Epidermal melanocyte (primary cell): ENCODE results near the gene NAV2.
"Not testable (repeated sequence)": the region's sequence is repeated elsewhere in the genome, so short reads cannot be mapped to it uniquely, and the experiment has no call there.

Experiments used
- DNase-seq: peaks from one replicate; pipeline ENCODE4 v3.0.0; 2011; ENCODE audit warnings: low spot score; ENCODE audit not compliant: insufficient read length

NAV2 gene

GRCh38 chr11:19887842-19888241, 175.2 kb downstream of the NAV2 start:
- DNase-seq = no peak

- DNase-seq = no peak
Observed at GRCh38 chr11:19889531-19889930, 176.9 kb downstream of the NAV2 start.

- no peak for DNase-seq
Observed at GRCh38 chr11:19890308-19890707, 177.7 kb downstream of the NAV2 start.

- DNase-seq = no peak
Observed at GRCh38 chr11:19891022-19891421, 178.4 kb downstream of the NAV2 start.

- no peak for DNase-seq
Observed at GRCh38 chr11:19892387-19892786, 179.8 kb downstream of the NAV2 start.

GRCh38 chr11:19892876-19893275, 180.2 kb downstream of the NAV2 start:
- DNase-seq = no peak

GRCh38 chr11:19894404-19894803, 181.8 kb downstream of the NAV2 start:
- DNase-seq = no peak

GRCh38 chr11:19895037-19895436, 182.4 kb downstream of the NAV2 start:
- not testable (repeated sequence) for DNase-seq

- DNase-seq = no peak
Observed at GRCh38 chr11:19895776-19896175, 183.1 kb downstream of the NAV2 start.

GRCh38 chr11:19903620-19904069, 191.0 kb downstream of the NAV2 start:
- DNase-seq = peak; percentile 43

GRCh38 chr11:19905280-19905853, 192.7 kb downstream of the NAV2 start:
- peak; percentile 77 for DNase-seq

GRCh38 chr11:19906126-19906525, 193.5 kb downstream of the NAV2 start:
- no peak for DNase-seq

GRCh38 chr11:19907008-19907579, 194.5 kb downstream of the NAV2 start:
- DNase-seq = no peak

- no peak for DNase-seq
Observed at GRCh38 chr11:19907839-19908238, 195.2 kb downstream of the NAV2 start.

GRCh38 chr11:19910931-19911330, 198.3 kb downstream of the NAV2 start:
- DNase-seq = no peak

GRCh38 chr11:19912115-19912957, 199.7 kb downstream of the NAV2 start:
- no peak for DNase-seq

- DNase-seq = no peak
Observed at GRCh38 chr11:19912958-19913892, 200.6 kb downstream of the NAV2 start.

GRCh38 chr11:19913893-19914249, 201.2 kb downstream of the NAV2 start:
- DNase-seq = no peak

- DNase-seq = no peak
Observed at GRCh38 chr11:19915808-19916207, 203.2 kb downstream of the NAV2 start.

- no peak for DNase-seq
Observed at GRCh38 chr11:19917069-19917468, 204.4 kb downstream of the NAV2 start.

- no peak for DNase-seq
Observed at GRCh38 chr11:19918302-19919049, 205.8 kb downstream of the NAV2 start.
